HUES64 (cell line): Measurements from ENCODE around the gene CPPED1. TPM values are rescaled to one million over a fixed set of nuclear protein-coding genes. Genes with fewer than 3 reads are reported as not detected.

Experiments used
- H3K27ac ChIP-seq: 2 replicates; pipeline ENCODE4 v1.7.0; 2013; ENCODE audit warnings: low read depth, low read length, inconsistent platforms
- H3K27me3 ChIP-seq: 2 replicates; pipeline ENCODE4 v1.6.1; 2013; ENCODE audit warnings: mild to moderate bottlenecking, low read length; ENCODE audit not compliant: insufficient read depth
- H3K36me3 ChIP-seq: 2 replicates; pipeline ENCODE4 v1.6.1; 2013; ENCODE audit warnings: mild to moderate bottlenecking, low read length; ENCODE audit not compliant: insufficient read depth
- H3K4me1 ChIP-seq: 2 replicates; pipeline ENCODE4 v1.6.1; 2013; ENCODE audit warnings: mild to moderate bottlenecking, low read length, moderate library complexity; ENCODE audit not compliant: insufficient read depth
- H3K4me3 ChIP-seq: 2 replicates; pipeline ENCODE4 v1.5.1; 2013; ENCODE audit warnings: mild to moderate bottlenecking, low read length, moderate library complexity
- H3K9ac ChIP-seq: 2 replicates; pipeline ENCODE4 v1.6.1; 2013; ENCODE audit warnings: mild to moderate bottlenecking, low read depth, low read length
- H3K9me3 ChIP-seq: 2 replicates; pipeline ENCODE4 v1.6.1; 2013; ENCODE audit warnings: low read depth, low read length; ENCODE audit not compliant: insufficient read depth
- WGBS: fragments of 150-250, 120-280 bp; methylation state at CpG from one replicate; pipeline ENCODE4 v1.1.7; 2013; ENCODE audit warnings: missing lambda C conversion rate; 5-methylcytosine and 5-hydroxymethylcytosine counted together
- polyA plus RNA-seq, 2 experiments: library from polyadenylated mRNA; stranded (reverse); fragments of 50-300 nt; gene quantifications; one replicate each; pipeline ENCODE4 v1.2.3, GENCODE V29; 2013

CPPED1 gene
- 9.5 TPM for polyA plus RNA-seq (2013, experiment 1 of 2)
- polyA plus RNA-seq (2013, experiment 2 of 2): 8.2 TPM

- no peaks in the 10 kb centered on the region for H3K36me3 ChIP-seq
- H3K27me3 ChIP-seq: no peaks in the 10 kb centered on the region
- WGBS: 3% methylated on average over 56 of the region's 56 CpGs
- peak within 1 kb of the TSS; percentile 85 for H3K4me3 ChIP-seq
- peaks cover 5% of the 10 kb centered on the region; the same call in 1 of the 2 replicates for H3K4me1 ChIP-seq
- peak within 1 kb of the TSS; percentile 61; the same call in 1 of the 2 replicates for H3K27ac ChIP-seq
- no peaks in the 10 kb centered on the region for H3K9me3 ChIP-seq
- H3K9ac ChIP-seq: peak within 1 kb of the TSS; percentile 80
Measured at GRCh38 chr16:12803203-12804093, at the start of gene CPPED1. Gene CPPED1 (minus strand): TSS chr16:12803887. CDS start chr16:12803776, 111 bp downstream.

GRCh38 chr16:12850186-12850585 lies 46.5 kb upstream of the CPPED1 start:
- H3K27me3 ChIP-seq: no peaks in the 10 kb centered on the region
- WGBS: no CpG with 5 or more reads among the region's 2 CpGs

GRCh38 chr16:12846592-12846991 lies 42.9 kb upstream of the CPPED1 start:
- WGBS: 90% methylated on average over 1 of the region's 1 CpG
- H3K36me3 ChIP-seq: no peaks in the 10 kb centered on the region
- no peaks in the 10 kb centered on the region for H3K27me3 ChIP-seq
- H3K27ac ChIP-seq: no peak overlapping the region
- no peak overlapping the region for H3K4me3 ChIP-seq
- no peak overlapping the region for H3K9ac ChIP-seq
- no peaks in the 10 kb centered on the region for H3K4me1 ChIP-seq
- H3K9me3 ChIP-seq: no peaks in the 10 kb centered on the region

More at GRCh38 chr16:12850186-12850585, 46.5 kb upstream of the CPPED1 start:
- Histone ChIP-seq H3K27ac (no peak overlapping the region), H3K9ac (no peak overlapping the region), H3K9me3 (no peaks in the 10 kb centered on the region), H3K4me1 (no peaks in the 10 kb centered on the region), H3K36me3 (no peaks in the 10 kb centered on the region), H3K4me3 (no peak overlapping the region)

- Histone ChIP-seq H3K36me3 (no peaks in the 10 kb centered on the region), H3K9me3 (no peaks in the 10 kb centered on the region), H3K27me3 (no peaks in the 10 kb centered on the region), H3K4me3 (no peak overlapping the region), H3K9ac (no peak overlapping the region), H3K4me1 (no peaks in the 10 kb centered on the region), H3K27ac (no peak overlapping the region)
- 95% methylated on average over 3 of the region's 3 CpGs for WGBS
Measured at GRCh38 chr16:12845282-12845681, 41.6 kb upstream of the CPPED1 start.

- Histone ChIP-seq H3K36me3 (no peaks in the 10 kb centered on the region), H3K4me1 (no peaks in the 10 kb centered on the region), H3K4me3 (no peak overlapping the region), H3K27ac (no peak overlapping the region), H3K27me3 (no peaks in the 10 kb centered on the region), H3K9me3 (peaks cover 8% of the 10 kb centered on the region; the same call in 1 of the 2 replicates), H3K9ac (no peak overlapping the region)
Measured at GRCh38 chr16:12837756-12838155, 34.1 kb upstream of the CPPED1 start.

GRCh38 chr16:12837291-12837690 lies 33.6 kb upstream of the CPPED1 start:
- no peak overlapping the region for H3K4me3 ChIP-seq
- H3K27ac ChIP-seq: no peak overlapping the region
- no peaks in the 10 kb centered on the region for H3K36me3 ChIP-seq
- no peak overlapping the region for H3K9ac ChIP-seq
- peaks cover 8% of the 10 kb centered on the region; the same call in 1 of the 2 replicates for H3K9me3 ChIP-seq
- no peaks in the 10 kb centered on the region for H3K27me3 ChIP-seq
- WGBS: 95% methylated on average over 1 of the region's 1 CpG
- no peaks in the 10 kb centered on the region for H3K4me1 ChIP-seq

- no peak overlapping the region for H3K27ac ChIP-seq
- H3K4me1 ChIP-seq: no peaks in the 10 kb centered on the region
- no peaks in the 10 kb centered on the region for H3K27me3 ChIP-seq
- H3K9ac ChIP-seq: no peak overlapping the region
- 50% methylated on average over 10 of the region's 10 CpGs for WGBS
- peaks cover 8% of the 10 kb centered on the region; the same call in 1 of the 2 replicates for H3K9me3 ChIP-seq
- no peak overlapping the region for H3K4me3 ChIP-seq
- H3K36me3 ChIP-seq: no peaks in the 10 kb centered on the region
Measured at GRCh38 chr16:12833926-12834325, 30.2 kb upstream of the CPPED1 start.

- WGBS: 93% methylated on average over 9 of the region's 11 CpGs
- peaks cover 6% of the 10 kb centered on the region; the same call in 1 of the 2 replicates for H3K4me1 ChIP-seq
- no peaks in the 10 kb centered on the region for H3K9me3 ChIP-seq
- H3K36me3 ChIP-seq: no peaks in the 10 kb centered on the region
- H3K27me3 ChIP-seq: no peaks in the 10 kb centered on the region
- no peak overlapping the region for H3K4me3 ChIP-seq
- H3K9ac ChIP-seq: no peak overlapping the region
- no peak overlapping the region for H3K27ac ChIP-seq
Measured at GRCh38 chr16:12829096-12829888, 25.6 kb upstream of the CPPED1 start.

GRCh38 chr16:12828206-12828605 lies 24.5 kb upstream of the CPPED1 start:
- Histone ChIP-seq H3K27ac (no peak overlapping the region), H3K36me3 (no peaks in the 10 kb centered on the region), H3K9ac (no peak overlapping the region), H3K9me3 (no peaks in the 10 kb centered on the region), H3K4me3 (no peak overlapping the region), H3K4me1 (peaks cover 6% of the 10 kb centered on the region; the same call in 1 of the 2 replicates), H3K27me3 (no peaks in the 10 kb centered on the region)

- peaks cover 6% of the 10 kb centered on the region; the same call in 1 of the 2 replicates for H3K4me1 ChIP-seq
- H3K4me3 ChIP-seq: no peak overlapping the region
Measured at GRCh38 chr16:12826559-12826958, 22.9 kb upstream of the CPPED1 start.

More at GRCh38 chr16:12826559-12826958, 22.9 kb upstream of the CPPED1 start:
- Histone ChIP-seq H3K36me3 (no peaks in the 10 kb centered on the region), H3K9ac (no peak overlapping the region), H3K27ac (no peak overlapping the region), H3K27me3 (no peaks in the 10 kb centered on the region), H3K9me3 (no peaks in the 10 kb centered on the region)
- WGBS: 90% methylated on average over 3 of the region's 3 CpGs
